Esophagus squamous epithelium (tissue), 4 donors: Measurements from ENCODE around the gene SPIB.
"Not testable (repeated sequence)": the region's sequence is repeated elsewhere in the genome, so short reads cannot be mapped to it uniquely, and the experiment has no call there.

Source experiments
- CTCF ChIP-seq, 6 experiments: fragments of 450-650 bp in 4 of 6; fragments of 200-600 bp in 2 of 6; sonication (generic) in 2 of 6; IDR thresholded peaks; one replicate each; pipeline ENCODE4 v1.5.1; 2016 to 2019; ENCODE audit warnings: antibody characterized with exemption in 6 of 6, mild to moderate bottlenecking in 4 of 6, moderate library complexity in 4 of 6
- POLR2A ChIP-seq, 4 donors: fragments of 450-650 bp; IDR thresholded peaks; one replicate each; pipeline ENCODE4 v1.6.1; 2017; ENCODE audit warnings: antibody characterized with exemption in 4 of 4, mild to moderate bottlenecking in 4 of 4, moderate library complexity in 3 of 4

GRCh38 chr19:50390295-50390694, 28.4 kb upstream of the SPIB start:
- not testable (repeated sequence) for TF ChIP-seq POLR2A, CTCF (IDR thresholded peaks at IDR 0.05)
